T-helper 17 cell (primary cell): ENCODE measurements around the gene RNASE4. TPM values are rescaled to one million over a fixed set of nuclear protein-coding genes. Genes with fewer than 3 reads are reported as not detected.
"Not testable (repeated sequence)": the region's sequence is repeated elsewhere in the genome, so short reads cannot be mapped to it uniquely, and the experiment has no call there.

Source experiments
- ATAC-seq: fragments of 150-1000 bp; cut with Tn5 transposase; 2 replicates; pipeline ENCODE4 v1.10.0; 2021; ENCODE audit warnings: mild to moderate bottlenecking, moderate library complexity
- DNase-seq, 3 donors: peaks; one replicate each; pipeline versions ENCODE4 v3.0.0 to v3.0.0-alpha.2; 2020 to 2021
- H3K9me3 ChIP-seq: one replicate; pipeline ENCODE4 v1.7.0; 2013; ENCODE audit warnings: low read length, mild to moderate bottlenecking; ENCODE audit not compliant: control insufficient read depth, poor library complexity, severe bottlenecking
- H3K27ac Mint-ChIP-seq: one replicate; pipeline ENCODE4 v1.8.0; 2022; ENCODE audit warnings: mild to moderate bottlenecking, moderate library complexity, mixed read lengths
- H3K27me3 Mint-ChIP-seq: one replicate; pipeline ENCODE4 v1.8.0; 2022; ENCODE audit warnings: mixed read lengths
- H3K36me3 Mint-ChIP-seq: one replicate; pipeline ENCODE4 v1.8.0; 2022; ENCODE audit warnings: low read depth, mixed read lengths
- H3K4me1 Mint-ChIP-seq: one replicate; pipeline ENCODE4 v1.8.0; 2022; ENCODE audit warnings: mild to moderate bottlenecking, mixed read lengths
- H3K4me3 Mint-ChIP-seq: one replicate; pipeline ENCODE4 v1.8.0; 2022; ENCODE audit warnings: mild to moderate bottlenecking, moderate library complexity, mixed read lengths
- total RNA-seq, 4 donors: library from RNA in 2 of 4; stranded (reverse) in 2 of 4; gene quantifications; one replicate each; pipeline ENCODE4 v1.2.3 and lab custom pipeline; 2022 to 2026

The RNASE4 gene
- total RNA-seq, 2 donors from 2014 or later = 0.63 TPM; not detected in 1

DNA sequence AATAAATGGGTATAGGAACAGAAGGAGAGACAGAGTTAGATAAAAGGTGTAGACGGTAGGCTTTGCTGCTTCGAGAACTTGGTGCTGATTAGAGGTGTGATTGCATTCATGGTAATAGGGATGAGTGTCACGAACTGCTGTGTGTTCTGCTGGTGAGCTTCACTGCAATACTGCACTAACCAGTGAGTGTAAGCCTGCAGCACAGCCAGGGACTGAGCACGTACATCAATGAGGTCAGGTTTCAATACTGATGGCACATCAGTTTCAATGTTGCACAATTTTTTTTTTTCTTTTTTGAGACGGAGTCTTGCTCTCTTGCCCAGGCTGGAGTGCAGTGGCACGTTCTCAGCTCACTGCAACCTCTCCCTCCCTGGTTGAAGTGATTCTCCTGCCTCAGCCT, 36.4 kb downstream of the RNASE4 start:
- Mint-ChIP-seq H3K27ac (no peak overlapping the region), H3K36me3 (peaks cover 4% of the 10 kb centered on the region), H3K4me1 (peaks cover 6% of the 10 kb centered on the region), H3K4me3 (no peak overlapping the region), H3K27me3 (peaks cover 79% of the 10 kb centered on the region)
- no peaks in the 10 kb centered on the region for H3K9me3 ChIP-seq
- ATAC-seq (no peak), DNase-seq (no peak)

DNA sequence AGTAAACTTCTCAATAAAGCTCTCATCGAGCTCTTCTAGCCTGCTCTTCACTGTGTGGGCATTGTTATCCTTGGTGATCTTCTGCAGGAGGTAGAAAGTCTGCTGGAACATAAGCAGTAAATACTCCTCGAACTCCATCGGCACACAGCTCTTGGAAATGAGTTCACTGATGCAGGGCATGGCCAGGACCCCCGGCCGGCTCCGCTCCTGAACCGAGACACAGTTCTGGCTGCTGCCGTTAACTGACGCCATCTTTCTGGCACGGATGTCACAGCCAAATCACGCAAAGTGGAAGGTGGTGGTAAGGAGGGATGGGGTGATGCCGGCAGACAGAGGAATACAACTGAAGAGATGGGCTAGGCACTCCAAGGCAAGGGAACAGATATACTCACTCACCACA, 37.7 kb downstream of the RNASE4 start:
- H3K27ac Mint-ChIP-seq = no peak overlapping the region
- no peaks in the 10 kb centered on the region for H3K9me3 ChIP-seq
- peaks cover 4% of the 10 kb centered on the region for H3K36me3 Mint-ChIP-seq
- H3K4me3 Mint-ChIP-seq = no peak overlapping the region
- ATAC-seq (no peak), DNase-seq (no peak)
- peaks cover 87% of the 10 kb centered on the region for H3K27me3 Mint-ChIP-seq
- H3K4me1 Mint-ChIP-seq = peaks cover 6% of the 10 kb centered on the region

DNA sequence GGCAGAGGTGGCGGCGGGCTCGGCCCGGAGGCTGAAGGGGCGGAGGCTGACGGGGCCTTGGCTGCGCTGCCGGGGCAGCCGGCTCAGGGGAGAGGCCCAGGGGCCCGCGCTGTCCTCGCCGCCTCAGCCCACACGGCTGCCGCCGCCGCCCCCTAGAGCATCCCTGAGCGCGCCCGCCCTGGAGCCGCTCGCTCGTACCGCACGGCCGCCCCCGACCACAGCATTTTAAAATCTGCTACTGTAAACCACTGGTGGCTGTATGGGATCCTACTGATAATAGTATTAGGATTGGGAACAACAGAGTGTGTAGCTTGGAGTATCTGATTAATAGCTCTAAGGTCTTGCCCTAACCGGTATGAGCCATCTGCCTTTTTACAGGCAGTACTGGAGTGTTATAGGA, 39.1 kb downstream of the RNASE4 start:
- no peak for ATAC-seq
- H3K9me3 ChIP-seq = no peaks in the 10 kb centered on the region
- Mint-ChIP-seq H3K27me3 (peaks cover 83% of the 10 kb centered on the region), H3K27ac (no peak overlapping the region), H3K4me3 (peak overlapping the region; percentile 39), H3K36me3 (peaks cover 6% of the 10 kb centered on the region), H3K4me1 (peaks cover 6% of the 10 kb centered on the region)
- no peak for DNase-seq

DNA sequence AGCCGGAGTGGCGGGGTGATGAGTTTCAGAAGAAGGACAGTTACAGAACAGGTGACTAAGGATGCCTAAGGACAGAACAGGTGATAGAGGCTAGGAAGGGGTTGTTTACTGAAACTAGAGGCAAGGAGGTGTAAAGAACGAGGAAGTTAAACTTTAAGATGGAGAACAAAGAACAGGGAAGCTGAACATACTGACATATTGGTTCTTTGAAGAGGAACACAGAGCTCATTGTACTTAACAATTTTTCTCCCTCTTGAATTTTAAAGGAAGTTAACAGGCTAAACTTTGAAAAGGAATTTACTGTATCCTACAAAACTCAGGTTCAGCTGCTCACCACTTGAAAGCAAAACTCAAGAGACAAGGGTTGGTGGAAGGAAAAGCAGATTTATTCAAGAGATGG, 41.8 kb downstream of the RNASE4 start:
- not testable (repeated sequence) for H3K4me1 Mint-ChIP-seq
- H3K27me3 Mint-ChIP-seq = peaks cover 73% of the 10 kb centered on the region

DNA sequence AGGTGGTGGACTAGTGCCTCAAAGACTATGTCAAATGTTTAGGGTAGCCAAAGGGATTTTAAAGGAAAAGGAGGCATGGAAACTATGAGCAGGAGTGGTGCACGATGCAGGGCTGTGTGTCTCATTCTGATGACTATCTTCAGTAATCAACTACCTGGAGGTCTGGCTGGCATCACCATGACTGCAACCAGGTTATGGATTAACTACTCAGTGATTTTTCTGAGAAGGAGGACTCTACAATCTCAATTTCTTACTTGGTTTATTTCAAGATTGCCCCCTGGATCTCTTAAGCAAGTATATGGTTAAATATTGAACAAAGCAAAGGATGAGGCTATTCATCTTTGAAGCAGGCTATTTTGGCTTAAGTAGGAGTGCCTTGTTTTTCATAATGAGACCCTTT, 42.2 kb downstream of the RNASE4 start:
- no peaks in the 10 kb centered on the region for H3K9me3 ChIP-seq
- Mint-ChIP-seq H3K27me3 (peaks cover 69% of the 10 kb centered on the region), H3K27ac (no peak overlapping the region), H3K36me3 (peaks cover 6% of the 10 kb centered on the region), H3K4me1 (peaks cover 6% of the 10 kb centered on the region), H3K4me3 (no peak overlapping the region)
- no peak for DNase-seq
- ATAC-seq = no peak

More for the DNA sequence above, 41.8 kb downstream of the RNASE4 start:
- H3K27ac Mint-ChIP-seq, H3K4me3 Mint-ChIP-seq, ATAC-seq, H3K9me3 ChIP-seq, DNase-seq, H3K36me3 Mint-ChIP-seq: not testable (repeated sequence)

DNA sequence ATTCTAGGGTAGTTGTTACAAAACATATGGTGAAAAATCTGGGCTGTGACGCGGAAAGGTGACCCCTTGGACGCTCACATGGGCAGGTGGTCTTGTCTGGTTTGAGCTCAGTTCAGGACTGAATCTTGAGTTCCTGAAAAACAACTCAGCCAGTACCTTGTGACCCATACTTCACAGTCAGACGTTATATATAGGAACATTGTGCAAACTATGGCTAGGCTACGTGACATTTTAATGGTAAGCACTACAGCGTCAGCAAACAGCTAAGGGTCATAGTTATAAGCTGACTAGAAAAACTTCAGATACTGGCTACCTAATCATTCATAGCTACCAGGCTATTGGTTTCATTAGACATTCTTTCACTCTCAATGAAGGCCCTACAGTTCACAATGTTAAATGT, 46.5 kb downstream of the RNASE4 start:
- ATAC-seq = no peak
- peaks cover 35% of the 10 kb centered on the region for H3K27me3 Mint-ChIP-seq
- no peak for DNase-seq
- no peak overlapping the region for H3K4me3 Mint-ChIP-seq
- no peaks in the 10 kb centered on the region for H3K9me3 ChIP-seq
- H3K27ac Mint-ChIP-seq = no peak overlapping the region
- peaks cover 3% of the 10 kb centered on the region for H3K4me1 Mint-ChIP-seq
- H3K36me3 Mint-ChIP-seq = peaks cover 2% of the 10 kb centered on the region

DNA sequence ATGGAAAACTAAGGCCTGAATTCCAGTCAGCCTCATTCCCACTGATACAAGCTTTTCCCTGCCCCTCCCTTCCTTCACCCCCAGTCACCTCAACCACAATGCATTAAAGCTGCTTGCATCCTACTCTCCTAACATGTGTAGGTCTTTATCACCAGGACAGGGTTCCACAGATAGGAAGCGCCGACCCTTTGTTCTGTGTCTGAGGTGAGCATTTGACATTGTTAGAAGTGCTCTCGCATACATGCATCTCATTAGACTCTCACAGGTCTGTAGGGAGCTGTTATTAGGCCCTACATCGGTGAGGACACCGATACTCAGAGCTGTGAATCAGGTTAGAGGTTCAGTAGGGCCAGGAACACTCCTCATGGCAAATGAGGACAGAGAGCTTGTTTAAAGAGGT, 48.1 kb downstream of the RNASE4 start:
- H3K36me3 Mint-ChIP-seq = peaks cover 2% of the 10 kb centered on the region

DNA sequence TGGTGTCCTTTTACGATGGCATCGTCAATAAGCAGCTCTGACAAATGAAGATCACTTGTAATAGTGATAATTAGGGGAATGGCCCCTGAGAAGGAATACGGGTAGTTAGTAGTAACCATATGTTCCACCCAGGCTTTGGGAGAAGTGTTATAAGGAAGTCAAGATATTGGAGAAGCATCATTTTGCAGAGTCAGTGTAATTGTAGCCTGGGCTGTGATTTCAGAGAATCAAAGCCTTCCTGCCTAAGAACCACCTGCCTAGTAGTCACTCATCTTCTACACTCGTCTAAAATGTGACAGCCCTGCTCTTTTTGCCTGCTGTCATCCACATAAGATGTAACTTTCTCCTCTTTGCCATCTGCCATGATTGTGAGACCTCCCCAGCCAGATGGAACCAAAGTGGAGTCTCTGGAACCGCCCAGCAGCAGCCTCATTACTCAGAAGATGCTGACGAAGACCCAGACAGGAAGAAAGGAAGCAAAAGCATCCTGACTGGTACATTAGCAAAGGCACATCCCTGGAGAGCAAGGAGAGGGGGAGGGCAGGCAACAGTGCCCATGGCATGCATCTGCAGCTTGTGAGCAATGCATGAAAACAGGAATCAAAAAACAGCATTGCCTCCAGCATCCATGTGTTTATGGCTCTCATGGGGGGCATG, 48.7 kb downstream of the RNASE4 start:
- no peak for DNase-seq
- ATAC-seq = no peak
- peak overlapping the region; percentile 6 for H3K27ac Mint-ChIP-seq
- H3K4me1 Mint-ChIP-seq = peaks cover 3% of the 10 kb centered on the region
- H3K9me3 ChIP-seq = no peaks in the 10 kb centered on the region
- no peak overlapping the region for H3K4me3 Mint-ChIP-seq
- H3K36me3 Mint-ChIP-seq = no peaks in the 10 kb centered on the region
- peaks cover 22% of the 10 kb centered on the region for H3K27me3 Mint-ChIP-seq

More for the DNA sequence above, 48.1 kb downstream of the RNASE4 start:
- ATAC-seq = no peak
- peaks cover 3% of the 10 kb centered on the region for H3K4me1 Mint-ChIP-seq
- H3K27ac Mint-ChIP-seq = no peak overlapping the region
- H3K9me3 ChIP-seq = no peaks in the 10 kb centered on the region
- no peak overlapping the region for H3K4me3 Mint-ChIP-seq
- no peak for DNase-seq
- H3K27me3 Mint-ChIP-seq = peaks cover 23% of the 10 kb centered on the region

DNA sequence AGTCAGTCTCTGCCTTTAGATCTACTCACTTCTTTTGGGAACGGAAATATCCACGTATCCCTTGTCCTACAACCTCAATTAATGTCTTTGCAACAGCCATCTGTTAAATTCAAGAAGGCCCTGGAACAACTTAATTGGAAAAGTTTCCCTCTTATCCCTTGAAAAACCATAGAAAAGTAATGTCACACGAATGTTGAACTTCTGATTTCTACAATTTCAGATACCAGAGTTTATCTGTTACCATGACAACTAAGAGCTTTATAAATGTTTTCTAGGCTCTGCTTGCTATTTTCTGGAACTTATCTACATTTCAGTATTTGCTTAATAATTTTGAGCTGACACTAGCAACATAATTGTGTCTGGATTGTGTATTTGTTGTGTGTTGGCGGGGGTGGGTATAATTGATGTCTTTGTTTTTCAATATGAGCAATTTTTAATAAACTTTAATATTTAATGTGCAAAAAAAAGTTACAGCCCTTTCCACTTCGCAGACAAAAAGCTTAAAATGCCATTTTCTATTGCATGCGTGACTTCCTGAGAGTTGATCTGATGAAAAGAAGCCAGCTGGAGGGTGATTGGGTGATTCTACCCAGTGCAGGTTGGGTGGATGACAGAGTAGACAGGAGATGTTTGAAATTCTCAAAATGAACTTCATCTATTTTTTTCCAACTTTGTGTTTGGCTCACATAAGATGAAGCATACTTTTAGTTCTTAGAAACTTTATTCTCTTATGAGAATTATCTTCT, 49.5 kb downstream of the RNASE4 start:
- Mint-ChIP-seq H3K27ac (no peak overlapping the region), H3K36me3 (peaks cover 2% of the 10 kb centered on the region), H3K4me3 (no peak overlapping the region), H3K4me1 (peaks cover 3% of the 10 kb centered on the region), H3K27me3 (peaks cover 27% of the 10 kb centered on the region)
- no peak for DNase-seq
- H3K9me3 ChIP-seq = no peaks in the 10 kb centered on the region
- no peak for ATAC-seq

DNA sequence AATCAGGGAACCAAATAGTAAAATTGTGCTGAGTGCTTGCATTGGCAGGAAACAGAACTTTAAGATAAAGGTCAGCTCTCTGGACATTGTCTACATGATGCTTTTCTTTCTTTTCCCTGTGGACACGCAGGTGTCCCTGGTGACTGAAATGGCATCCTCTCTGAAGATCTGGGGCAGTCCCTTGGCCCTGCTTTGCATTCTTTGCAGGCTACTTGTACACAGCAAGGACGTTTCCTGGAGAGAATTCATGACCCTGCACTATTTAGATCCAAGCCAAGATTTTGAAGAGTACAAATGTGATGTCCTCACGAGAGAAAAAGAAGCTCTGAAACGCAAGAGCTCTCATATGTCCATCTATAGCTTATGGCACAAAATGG, 50.1 kb downstream of the RNASE4 start:
- no peaks in the 10 kb centered on the region for H3K9me3 ChIP-seq
- ATAC-seq (no peak), DNase-seq (no peak)
- H3K27ac Mint-ChIP-seq = no peak overlapping the region
- peaks cover 3% of the 10 kb centered on the region for H3K4me1 Mint-ChIP-seq
- H3K27me3 Mint-ChIP-seq = peaks cover 33% of the 10 kb centered on the region
- peaks cover 2% of the 10 kb centered on the region for H3K36me3 Mint-ChIP-seq
- H3K4me3 Mint-ChIP-seq = no peak overlapping the region

DNA sequence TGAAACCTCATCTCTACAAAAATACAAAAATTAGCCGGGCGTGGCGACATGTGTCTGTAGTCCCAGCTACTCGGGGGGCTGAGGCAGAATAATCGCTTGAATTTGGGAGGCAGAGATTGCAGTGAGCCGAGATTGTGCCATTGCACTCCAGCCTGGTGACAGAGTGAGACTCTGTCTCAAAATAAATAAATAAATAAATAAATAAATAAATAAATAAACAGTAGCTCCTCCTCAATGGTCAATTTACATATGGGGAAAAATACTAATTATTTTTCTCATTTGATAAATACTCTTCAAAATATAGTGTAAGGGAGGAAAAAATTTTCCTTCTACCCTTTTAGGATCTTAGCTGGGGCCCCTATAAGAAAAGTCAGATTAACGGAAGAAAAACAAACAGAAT, 53.9 kb downstream of the RNASE4 start:
- ATAC-seq, DNase-seq, H3K4me1 Mint-ChIP-seq, H3K4me3 Mint-ChIP-seq, H3K36me3 Mint-ChIP-seq, H3K9me3 ChIP-seq, H3K27ac Mint-ChIP-seq: not testable (repeated sequence)
- peaks cover 35% of the 10 kb centered on the region for H3K27me3 Mint-ChIP-seq

DNA sequence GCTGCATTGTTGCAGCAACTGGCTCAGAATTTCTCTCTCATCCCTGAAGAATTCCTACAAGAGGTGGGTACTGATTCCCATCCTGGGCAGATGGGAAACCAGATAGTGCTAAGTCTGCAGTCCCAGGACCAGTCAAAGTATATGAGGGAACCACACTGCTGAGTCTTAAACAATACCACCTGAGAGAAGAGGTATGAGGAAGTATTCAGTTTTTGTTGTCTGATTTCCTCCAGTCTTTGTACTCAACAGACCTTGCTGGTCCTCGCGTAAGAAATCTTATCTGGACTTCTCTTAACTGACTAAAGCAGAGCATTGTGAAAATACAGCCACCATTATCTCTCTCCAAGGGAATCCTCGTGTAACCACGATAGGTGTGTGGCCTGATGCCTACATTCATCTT, 57.8 kb downstream of the RNASE4 start:
- H3K27ac Mint-ChIP-seq = no peak overlapping the region
- H3K27me3 Mint-ChIP-seq = peaks cover 33% of the 10 kb centered on the region
- H3K9me3 ChIP-seq = no peaks in the 10 kb centered on the region
- H3K36me3 Mint-ChIP-seq = peaks cover 2% of the 10 kb centered on the region
- DNase-seq (no peak), ATAC-seq (no peak)
- H3K4me1 Mint-ChIP-seq = no peaks in the 10 kb centered on the region
- no peak overlapping the region for H3K4me3 Mint-ChIP-seq

DNA sequence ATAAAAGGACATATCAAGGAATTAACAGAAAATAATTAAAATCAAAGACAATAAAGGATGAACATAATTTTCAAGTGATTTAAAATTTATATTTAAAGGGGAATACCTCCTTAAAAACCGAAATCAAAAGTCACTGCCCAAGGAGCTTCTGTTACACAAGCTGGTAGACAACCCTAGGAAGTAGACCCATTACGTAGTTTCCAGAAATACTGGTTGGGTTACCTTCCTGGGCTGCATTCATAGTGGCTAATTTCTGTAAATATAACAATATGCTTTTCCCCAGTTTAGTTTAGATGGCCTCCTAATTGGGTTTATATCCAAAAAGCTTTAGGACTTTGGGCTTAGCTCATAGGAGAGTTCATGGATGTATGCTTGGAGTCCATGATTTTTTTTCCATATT, 59.2 kb downstream of the RNASE4 start:
- Mint-ChIP-seq H3K36me3 (peaks cover under 1% of the 10 kb centered on the region), H3K4me1 (no peaks in the 10 kb centered on the region), H3K4me3 (no peak overlapping the region), H3K27ac (no peak overlapping the region), H3K27me3 (peaks cover 36% of the 10 kb centered on the region)
- H3K9me3 ChIP-seq = no peaks in the 10 kb centered on the region
- no peak for DNase-seq
- no peak for ATAC-seq
